Esophagus squamous epithelium (tissue), 4 donors: ENCODE measurements around the gene HIRIP3.

ENCODE experiments used
- CTCF ChIP-seq, 6 experiments: fragments of 450-650 bp in 4 of 6; fragments of 200-600 bp in 2 of 6; sonication (generic) in 2 of 6; IDR thresholded peaks; one replicate each; pipeline ENCODE4 v1.5.1; 2016 to 2019; ENCODE audit warnings: antibody characterized with exemption in 6 of 6, mild to moderate bottlenecking in 4 of 6, moderate library complexity in 4 of 6
- POLR2A ChIP-seq, 4 donors: fragments of 450-650 bp; IDR thresholded peaks; one replicate each; pipeline ENCODE4 v1.6.1; 2017; ENCODE audit warnings: antibody characterized with exemption in 4 of 4, mild to moderate bottlenecking in 4 of 4, moderate library complexity in 3 of 4

- TF ChIP-seq CTCF (IDR thresholded peaks at IDR 0.05) (no peak), POLR2A (IDR thresholded peaks at IDR 0.05) (no peak)
Observed at GRCh38 chr16:29978081-29978480, 17.3 kb downstream of the HIRIP3 start.
